WTC11 (cell line): Measurements from ENCODE around the gene LSM4.

Source experiments
- STAT6 ChIP-seq: sonication (generic); formaldehyde crosslinking; conservative IDR thresholded peaks from 2 replicates; pipeline ENCODE4 v1.8.1; 2023; ENCODE audit warnings: mild to moderate bottlenecking, low read depth, missing genetic modification reagents, moderate library complexity
- ZNF138 ChIP-seq: sonication (generic); formaldehyde crosslinking; conservative IDR thresholded peaks from 2 replicates; pipeline ENCODE4 v1.8.1; 2022; ENCODE audit warnings: mild to moderate bottlenecking, moderate library complexity, missing genetic modification reagents

GRCh38 chr19:18350490-18350889 is 27.6 kb upstream of the LSM4 start:
- TF ChIP-seq STAT6 (CRISPR knock-in tag) = no peak
- TF ChIP-seq ZNF138 (CRISPR knock-in tag) = no peak
